H7 (cell line): ENCODE results near the gene SLC38A3. TPM values are rescaled to one million over a fixed set of nuclear protein-coding genes. Genes with fewer than 3 reads are reported as not detected.
"Not testable (repeated sequence)": the region's sequence is repeated elsewhere in the genome, so short reads cannot be mapped to it uniquely, and the experiment has no call there.

Source experiments
- DNase-seq: peaks from one replicate; pipeline ENCODE4 v3.0.0; 2012
- H3K27me3 ChIP-seq: 2 replicates; pipeline ENCODE4 v1.6.0; 2011; ENCODE audit warnings: mild to moderate bottlenecking, low read length; ENCODE audit not compliant: control insufficient read depth, insufficient read depth
- H3K36me3 ChIP-seq: replicated peaks from 2 replicates; pipeline ENCODE4 v1.5.1; 2011; ENCODE audit warnings: low read length; ENCODE audit not compliant: control insufficient read depth, insufficient read depth
- H3K4me3 ChIP-seq: 2 replicates; pipeline ENCODE4 v1.5.1; 2011; ENCODE audit warnings: low read depth, mild to moderate bottlenecking, control low read depth, low read length, moderate library complexity; ENCODE audit not compliant: insufficient read depth
- total RNA-seq: library from RNA; depleted of rRNA; stranded (reverse); fragments of >200 nt; shearing (Covaris generic); gene quantifications from 2 replicates; pipeline ENCODE4 v1.2.3, GENCODE V29; 2014

SLC38A3 gene
- total RNA-seq, 1 experiment from 2014 or later = 0.21 TPM

- Histone ChIP-seq H3K36me3 (no peaks in the 10 kb centered on the region), H3K27me3 (peaks cover 28% of the 10 kb centered on the region), H3K4me3 (peak overlapping the region; percentile 57)
- peak; percentile 95 for DNase-seq
These were observed 574 bp downstream of the SLC38A3 start for GRCh38 chr3:50205413-50206276.

- H3K27me3 ChIP-seq = peaks cover 28% of the 10 kb centered on the region
- no peak for DNase-seq
- no peaks in the 10 kb centered on the region for H3K36me3 ChIP-seq
- H3K4me3 ChIP-seq = no peak overlapping the region
These were observed 2.4 kb downstream of the SLC38A3 start for GRCh38 chr3:50207359-50208042.

- no peak for DNase-seq
- no peak overlapping the region for H3K4me3 ChIP-seq
These were observed 3.7 kb downstream of the SLC38A3 start for GRCh38 chr3:50208677-50209344.

GRCh38 chr3:50210176-50210509, 5.1 kb downstream of the SLC38A3 start:
- Histone ChIP-seq H3K36me3 (no peaks in the 10 kb centered on the region), H3K27me3 (peaks cover 17% of the 10 kb centered on the region), H3K4me3 (no peak overlapping the region)
- DNase-seq = no peak

More at GRCh38 chr3:50208677-50209344, 3.7 kb downstream of the SLC38A3 start:
- Histone ChIP-seq H3K27me3 (peaks cover 27% of the 10 kb centered on the region), H3K36me3 (no peaks in the 10 kb centered on the region)

GRCh38 chr3:50210510-50211367, 5.7 kb downstream of the SLC38A3 start:
- Histone ChIP-seq H3K36me3 (no peaks in the 10 kb centered on the region), H3K4me3 (no peak overlapping the region), H3K27me3 (peaks cover 11% of the 10 kb centered on the region)
- DNase-seq = peak; percentile 90

- not testable (repeated sequence) for H3K4me3 ChIP-seq, DNase-seq, H3K27me3 ChIP-seq, H3K36me3 ChIP-seq
These were observed 6.3 kb downstream of the SLC38A3 start for GRCh38 chr3:50211368-50211717.

GRCh38 chr3:50211930-50212329, 6.9 kb downstream of the SLC38A3 start:
- Histone ChIP-seq H3K27me3 (no peaks in the 10 kb centered on the region), H3K4me3 (no peak overlapping the region), H3K36me3 (no peaks in the 10 kb centered on the region)
- no peak for DNase-seq

GRCh38 chr3:50212502-50212901, 7.4 kb downstream of the SLC38A3 start:
- H3K36me3 ChIP-seq = no peaks in the 10 kb centered on the region
- peak; percentile 84 for DNase-seq
- H3K27me3 ChIP-seq = no peaks in the 10 kb centered on the region
- no peak overlapping the region for H3K4me3 ChIP-seq

- Histone ChIP-seq H3K4me3 (no peak overlapping the region), H3K36me3 (no peaks in the 10 kb centered on the region), H3K27me3 (no peaks in the 10 kb centered on the region)
- no peak for DNase-seq
These were observed 7.9 kb downstream of the SLC38A3 start for GRCh38 chr3:50212971-50213370.

- H3K4me3 ChIP-seq = no peak overlapping the region
- no peaks in the 10 kb centered on the region for H3K27me3 ChIP-seq
- no peaks in the 10 kb centered on the region for H3K36me3 ChIP-seq
- no peak for DNase-seq
These were observed 8.3 kb downstream of the SLC38A3 start for GRCh38 chr3:50213373-50213772.

- Histone ChIP-seq H3K36me3 (no peaks in the 10 kb centered on the region), H3K27me3 (no peaks in the 10 kb centered on the region), H3K4me3 (no peak overlapping the region)
- DNase-seq = no peak
These were observed 9.8 kb downstream of the SLC38A3 start for GRCh38 chr3:50214824-50215223.

GRCh38 chr3:50215529-50215928, 10.5 kb downstream of the SLC38A3 start:
- Histone ChIP-seq H3K27me3 (no peaks in the 10 kb centered on the region), H3K4me3 (no peak overlapping the region), H3K36me3 (no peaks in the 10 kb centered on the region)
- no peak for DNase-seq

GRCh38 chr3:50217681-50218080, 12.6 kb downstream of the SLC38A3 start:
- no peak for DNase-seq
- Histone ChIP-seq H3K36me3 (no peaks in the 10 kb centered on the region), H3K27me3 (no peaks in the 10 kb centered on the region), H3K4me3 (no peak overlapping the region)

- no peaks in the 10 kb centered on the region for H3K36me3 ChIP-seq
- no peak for DNase-seq
These were observed 13.4 kb downstream of the SLC38A3 start for GRCh38 chr3:50218448-50218847.

More at GRCh38 chr3:50218448-50218847, 13.4 kb downstream of the SLC38A3 start:
- Histone ChIP-seq H3K27me3 (no peaks in the 10 kb centered on the region), H3K4me3 (no peak overlapping the region)
